HepG2 (cell line): ENCODE measurements around the gene DPP8. TPM values are rescaled to one million over a fixed set of nuclear protein-coding genes. Genes with fewer than 3 reads are reported as not detected.

ENCODE experiments used
- AFF4 ChIP-seq: sonication (generic); formaldehyde crosslinking; IDR thresholded peaks from 2 replicates; pipeline ENCODE4 v1.4.0; 2020; ENCODE audit warnings: missing genetic modification reagents
- ARID5B ChIP-seq: IDR thresholded peaks from 2 replicates; pipeline ENCODE4 v1.4.0; 2020; ENCODE audit warnings: mild to moderate bottlenecking, missing genetic modification reagents
- ELF1 ChIP-seq: sonication (generic); formaldehyde crosslinking; IDR thresholded peaks from 2 replicates; pipeline ENCODE4 v1.4.0; 2020; ENCODE audit warnings: missing genetic modification reagents
- HMGXB4 ChIP-seq, 2 experiments: sonication (generic) in 1 of 2; formaldehyde crosslinking in 1 of 2; IDR thresholded peaks; 2 replicates each; pipeline versions ENCODE4 v1.4.0 to v1.6.1; 2018 to 2020; ENCODE audit warnings: missing genetic modification reagents in 2 of 2, borderline replicate concordance in 1 of 2, low read depth in 1 of 2, mild to moderate bottlenecking in 1 of 2, missing biosample characterization in 1 of 2
- ISL2 ChIP-seq: sonication (generic); formaldehyde crosslinking; IDR thresholded peaks from 2 replicates; pipeline ENCODE4 v1.5.0; 2020; ENCODE audit warnings: missing genetic modification reagents
- KAT8 ChIP-seq: IDR thresholded peaks from 2 replicates; pipeline ENCODE4 v1.6.1; 2016; ENCODE audit warnings: missing genetic modification reagents, missing compliant biosample characterization
- NFIC ChIP-seq: IDR thresholded peaks from 2 replicates; pipeline ENCODE4 v1.6.1; 2012; ENCODE audit warnings: mild to moderate bottlenecking, low read length, inconsistent platforms
- PRDM4 ChIP-seq: sonication (generic); formaldehyde crosslinking; IDR thresholded peaks from 2 replicates; pipeline ENCODE4 v1.9.0; 2021; ENCODE audit warnings: missing genetic modification reagents, borderline replicate concordance
- RBFOX2 ChIP-seq: fragments of 200-400 bp; formaldehyde crosslinking; IDR thresholded peaks from 2 replicates; pipeline ENCODE4 v1.6.1; 2017; ENCODE audit warnings: low read depth, mild to moderate bottlenecking, low read length
- RFXANK ChIP-seq: IDR thresholded peaks from 2 replicates; pipeline ENCODE4 v1.6.1; 2016
- SIX4 ChIP-seq: sonication (generic); formaldehyde crosslinking; IDR thresholded peaks from 2 replicates; pipeline ENCODE4 v1.4.0; 2020; ENCODE audit warnings: missing genetic modification reagents
- ZMYM2 ChIP-seq: sonication (generic); formaldehyde crosslinking; IDR thresholded peaks from 2 replicates; pipeline ENCODE4 v1.8.0; 2022; ENCODE audit warnings: mild to moderate bottlenecking, missing genetic modification reagents
- polyA plus RNA-seq, 8 experiments: library from polyadenylated mRNA; depleted of rRNA in 3 of 8; stranded (reverse) in 7 of 8; unstranded in 1 of 8; fragments of >200 nt; fragmentation: Illumina TruSeq in 4 of 8; extraction: Trizol in 4 of 8; gene quantifications; 2 replicates each; pipeline versions ENCODE4 v1.2.1 to v1.2.3, GENCODE V29; 2011 to 2016; ENCODE audit warnings: low read depth in 4 of 8, missing spikeins in 1 of 8, mixed read lengths in 1 of 8; ENCODE audit not compliant: insufficient read depth in 1 of 8
- total RNA-seq, 5 experiments: library from RNA; depleted of rRNA; stranded (reverse); fragments of >200 nt; fragmentation: Illumina TruSeq; extraction: Trizol; gene quantifications; 2 replicates each; pipeline ENCODE4 v1.2.3, GENCODE V29; 2016; ENCODE audit warnings: low read depth in 1 of 5
- TF ChIP-seq, protein P1 (sequence below): sonication (generic); formaldehyde crosslinking; IDR thresholded peaks from 2 replicates; pipeline ENCODE4 v1.5.0; 2020; ENCODE audit warnings: mild to moderate bottlenecking, missing genetic modification reagents

DPP8 gene
- total and polyA plus RNA-seq, 2 of the 13 experiments (the other 11 are each of a cell fraction or from before 2014, with no cell fraction given) = 18.0 to 26.3 TPM

- TF ChIP-seq ZMYM2 (CRISPR knock-in tag) (peak; percentile 59; the same call in 1 of the 2 replicates), AFF4 (CRISPR knock-in tag) (0 out of 2 replicates have a peak, but pooled peaks have one; percentile 74), HMGXB4 (CRISPR knock-in tag; IDR thresholded peaks at IDR 0.05; ENCODE audit: borderline replicate concordance in 1 of 2, low read depth in 1 of 2) (peak; percentile 97 to 98), RFXANK (CRISPR knock-in tag) (0 out of 2 replicates have a peak, but pooled peaks have one; percentile 90), KAT8 (CRISPR knock-in tag) (peak; percentile 97), RBFOX2 (peak; percentile 100), ELF1 (CRISPR knock-in tag) (peak; percentile 93), PRDM4 (peak; percentile 79; the same call in 1 of the 2 replicates), ARID5B (CRISPR knock-in tag) (peak; percentile 65), SIX4 (CRISPR knock-in tag) (peak; percentile 74), NFIC (peak; percentile 41; the same call in 1 of the 2 replicates), ISL2 (CRISPR knock-in tag) (peak; percentile 60)
- TF ChIP-seq, protein P1, sequence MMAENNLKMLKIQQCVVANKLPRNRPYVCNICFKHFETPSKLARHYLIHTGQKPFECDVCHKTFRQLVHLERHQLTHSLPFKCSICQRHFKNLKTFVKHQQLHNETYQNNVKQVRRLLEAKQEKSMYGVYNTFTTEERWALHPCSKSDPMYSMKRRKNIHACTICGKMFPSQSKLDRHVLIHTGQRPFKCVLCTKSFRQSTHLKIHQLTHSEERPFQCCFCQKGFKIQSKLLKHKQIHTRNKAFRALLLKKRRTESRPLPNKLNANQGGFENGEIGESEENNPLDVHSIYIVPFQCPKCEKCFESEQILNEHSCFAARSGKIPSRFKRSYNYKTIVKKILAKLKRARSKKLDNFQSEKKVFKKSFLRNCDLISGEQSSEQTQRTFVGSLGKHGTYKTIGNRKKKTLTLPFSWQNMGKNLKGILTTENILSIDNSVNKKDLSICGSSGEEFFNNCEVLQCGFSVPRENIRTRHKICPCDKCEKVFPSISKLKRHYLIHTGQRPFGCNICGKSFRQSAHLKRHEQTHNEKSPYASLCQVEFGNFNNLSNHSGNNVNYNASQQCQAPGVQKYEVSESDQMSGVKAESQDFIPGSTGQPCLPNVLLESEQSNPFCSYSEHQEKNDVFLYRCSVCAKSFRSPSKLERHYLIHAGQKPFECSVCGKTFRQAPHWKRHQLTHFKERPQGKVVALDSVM (CRISPR knock-in tag) = peak; percentile 33; the same call in 1 of the 2 replicates
Observed at GRCh38 chr15:65516997-65517865, at the start of gene DPP8 (continued).
